ENCODE data around the gene ABLIM1. TPM values are rescaled to one million over a fixed set of nuclear protein-coding genes. Genes with fewer than 3 reads are reported as not detected.

Gene ABLIM1
- total RNA-seq, 3 donors from 2014 or later (not counting 1 experiment from before 2014, with no cell fraction given): 71.9 to 118 (median 73.5) TPM

DNA sequence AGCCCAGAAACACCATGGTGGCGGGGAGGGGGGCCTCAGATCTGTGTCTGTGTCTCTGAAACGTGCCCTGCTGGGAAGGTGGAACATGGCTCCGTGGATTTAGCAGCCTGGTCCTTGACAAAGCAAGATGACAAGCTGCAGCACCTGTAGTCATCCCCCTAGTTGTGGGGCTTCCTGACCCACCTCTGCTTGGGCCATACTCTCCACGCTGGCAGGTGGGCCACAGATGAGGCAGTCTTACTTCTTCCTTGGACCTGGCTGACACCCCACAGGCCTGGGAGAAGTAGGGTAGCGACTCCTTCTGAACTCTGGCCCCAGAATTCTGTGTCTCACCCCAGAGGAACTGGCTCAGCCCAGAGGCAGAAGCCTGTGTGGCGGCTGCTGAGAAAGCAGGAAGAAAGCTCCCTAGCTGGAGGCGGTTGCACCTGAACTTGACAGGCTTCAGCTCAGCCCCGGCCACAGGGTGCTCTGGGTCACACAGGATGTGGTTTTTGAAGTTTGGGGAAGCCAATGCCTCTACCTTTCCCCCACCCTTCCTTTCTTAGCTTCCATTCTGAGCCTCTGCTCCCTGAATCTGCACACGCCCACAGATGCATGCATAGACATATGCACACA is 113.9 kb downstream of the ABLIM1 start:
- Histone ChIP-seq H3K27ac (ENCODE audit: low read length) (peak overlapping the region; percentile 96), H3K4me1 (ENCODE audit: control insufficient read depth, insufficient read depth, low read length) (peaks cover 81% of the 10 kb centered on the region), H3K9me3 (ENCODE audit: control insufficient read depth, insufficient read depth, low read length) (no peaks in the 10 kb centered on the region), H3K36me3 (ENCODE audit: control insufficient read depth, insufficient read depth, low read length) (no peaks in the 10 kb centered on the region), H3K4me3 (ENCODE audit: low read length) (no peak overlapping the region), H3K27me3 (ENCODE audit: control insufficient read depth, insufficient read depth, low read length) (no peaks in the 10 kb centered on the region)
- no peaks in the 10 kb centered on the region for H3K27me3 Mint-ChIP-seq (ENCODE audit: low read depth in 2 of 2)
- no peak for TF ChIP-seq CTCF (IDR thresholded peaks at IDR 0.05)
- peaks cover 74 to 85% of the 10 kb centered on the region in 2 donors for H3K4me1 Mint-ChIP-seq
- H3K36me3 Mint-ChIP-seq: no peaks in the 10 kb centered on the region
- DNase-seq (peak; percentile 56 to 86), ATAC-seq (peak; percentile 16 to 50 (median 34))
- peak overlapping the region; percentile 71 for H3K4me3 Mint-ChIP-seq
- WGBS (ENCODE audit: insufficient coverage): 13% methylated on average over 9 of the region's 9 CpGs
- intact Hi-C loops (cut with micrococcal nuclease): loop anchor here (10.0 kb wide), 4 partner anchors 49 to 391 kb away; partner anchors contain the start of genes CCDC186, FHIP2A, TDRD1 and TRUB1
- H3K27ac Mint-ChIP-seq: peak overlapping the region; percentile 88 to 91
- peaks cover 0 to 3% of the 10 kb centered on the region in 2 donors for H3K9me3 Mint-ChIP-seq

- 75% methylated on average over 8 of the region's 8 CpGs for WGBS (ENCODE audit: insufficient coverage)
These were observed 114.6 kb downstream of the ABLIM1 start for GRCh38 chr10:114543456-114543855.

DNA sequence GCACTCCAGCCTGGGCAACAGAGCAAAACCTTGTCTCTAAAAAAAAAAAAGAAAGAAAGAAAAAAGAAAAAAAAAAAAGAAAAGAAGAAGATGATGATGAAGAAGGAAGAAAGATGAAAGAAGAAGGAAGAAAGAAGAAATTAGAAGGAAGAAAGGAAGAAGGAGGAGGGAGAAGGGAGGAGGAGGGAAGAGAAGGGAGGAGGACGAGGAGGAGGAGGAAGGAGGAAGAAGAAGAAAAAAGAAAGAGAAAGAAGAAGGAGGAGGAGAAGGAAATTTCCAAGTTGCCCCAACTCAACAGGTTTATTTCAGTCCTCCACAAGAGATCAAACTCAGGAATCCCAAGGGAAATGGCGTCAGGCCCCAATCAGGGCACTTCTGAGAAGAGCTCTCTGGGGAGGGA is 115.7 kb downstream of the ABLIM1 start:
- Mint-ChIP-seq H3K27me3 (ENCODE audit: low read depth in 2 of 2) (peaks cover 0 to 2% of the 10 kb centered on the region in 2 donors), H3K4me1 (peaks cover 75 to 81% of the 10 kb centered on the region in 2 donors), H3K9me3 (peaks cover 0 to 3% of the 10 kb centered on the region in 2 donors), H3K4me3 (peak overlapping the region; percentile 76), H3K36me3 (no peaks in the 10 kb centered on the region), H3K27ac (peak overlapping the region; percentile 88 to 91)
- intact Hi-C loops (cut with micrococcal nuclease): loop anchor here (10.0 kb wide), 4 partner anchors 48 to 392 kb away; partner anchors contain the start of genes CCDC186, FHIP2A, TDRD1 and TRUB1
- Histone ChIP-seq H3K36me3 (ENCODE audit: control insufficient read depth, insufficient read depth, low read length) (no peaks in the 10 kb centered on the region), H3K27ac (ENCODE audit: low read length) (peak overlapping the region; percentile 96), H3K27me3 (ENCODE audit: control insufficient read depth, insufficient read depth, low read length) (no peaks in the 10 kb centered on the region), H3K4me1 (ENCODE audit: control insufficient read depth, insufficient read depth, low read length) (peaks cover 85% of the 10 kb centered on the region), H3K4me3 (ENCODE audit: low read length) (no peak overlapping the region), H3K9me3 (ENCODE audit: control insufficient read depth, insufficient read depth, low read length) (no peaks in the 10 kb centered on the region)
- no peak for DNase-seq
- ATAC-seq: no peak
- 100% methylated on average over 2 of the region's 2 CpGs for WGBS (ENCODE audit: insufficient coverage)
- TF ChIP-seq CTCF (IDR thresholded peaks at IDR 0.05): no peak

More at GRCh38 chr10:114543456-114543855, 114.6 kb downstream of the ABLIM1 start:
- Mint-ChIP-seq H3K4me1 (peaks cover 77 to 81% of the 10 kb centered on the region in 2 donors), H3K9me3 (peaks cover 0 to 3% of the 10 kb centered on the region in 2 donors), H3K4me3 (peak overlapping the region; percentile 71), H3K27ac (peak overlapping the region; percentile 88 to 91), H3K27me3 (ENCODE audit: low read depth in 2 of 2) (no peaks in the 10 kb centered on the region), H3K36me3 (no peaks in the 10 kb centered on the region)
- intact Hi-C loops (cut with micrococcal nuclease): loop anchor here (10.0 kb wide), 4 partner anchors 49 to 391 kb away; partner anchors contain the start of genes CCDC186, FHIP2A, TDRD1 and TRUB1
- Histone ChIP-seq H3K27ac (ENCODE audit: low read length) (peak overlapping the region; percentile 96), H3K9me3 (ENCODE audit: control insufficient read depth, insufficient read depth, low read length) (no peaks in the 10 kb centered on the region), H3K4me3 (ENCODE audit: low read length) (no peak overlapping the region), H3K27me3 (ENCODE audit: control insufficient read depth, insufficient read depth, low read length) (no peaks in the 10 kb centered on the region), H3K36me3 (ENCODE audit: control insufficient read depth, insufficient read depth, low read length) (no peaks in the 10 kb centered on the region), H3K4me1 (ENCODE audit: control insufficient read depth, insufficient read depth, low read length) (peaks cover 85% of the 10 kb centered on the region)
- DNase-seq (peak in 1 of 2 donors; percentile 32), ATAC-seq (no peak)
- no peak for TF ChIP-seq CTCF (IDR thresholded peaks at IDR 0.05)

Measured in natural killer cell (primary cell).